Keratinocyte (primary cell): Measurements from ENCODE around the gene CRAMP1.

Source experiments
- CTCF ChIP-seq, 3 experiments: IDR thresholded peaks in 1 of 3; conservative IDR thresholded peaks in 1 of 3; optimal IDR thresholded peaks in 1 of 3; 2 replicates in 2 of 3; 3 replicates in 1 of 3; pipeline versions ENCODE3 to v1.5.1; 2011; ENCODE audit warnings: low read length in 3 of 3, mild to moderate bottlenecking in 3 of 3, moderate library complexity in 2 of 3, control low read depth in 1 of 3, inconsistent platforms in 1 of 3; ENCODE audit not compliant: insufficient read depth in 2 of 3; ENCODE audit errors: extremely low read depth in 1 of 3
- EZH2 ChIP-seq: IDR thresholded peaks from one replicate; pipeline ENCODE4 v1.6.1; 2012; ENCODE audit warnings: inconsistent platforms, mild to moderate bottlenecking, low read length, moderate library complexity

DNA sequence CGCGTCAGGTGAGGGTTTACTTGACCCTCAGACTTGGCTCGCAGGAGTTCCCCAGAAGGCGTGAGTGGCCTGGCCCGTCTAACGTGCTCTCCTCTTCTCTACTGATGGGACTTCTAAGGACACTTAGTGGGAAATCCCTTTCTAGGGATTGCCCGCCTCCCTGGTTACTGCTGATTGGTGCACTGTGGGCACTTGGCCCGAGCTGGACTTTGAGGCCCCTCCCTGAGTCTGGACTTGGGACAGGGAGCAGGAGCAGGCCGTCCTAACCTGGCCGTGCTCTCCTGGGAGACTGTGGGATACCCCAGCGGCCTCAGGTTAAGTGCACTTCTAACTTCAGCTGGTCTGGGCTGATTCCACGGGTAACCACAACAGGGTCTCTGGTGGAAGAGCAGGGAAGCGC, 15.0 kb upstream of the CRAMP1 start:
- TF ChIP-seq CTCF (optimal IDR thresholded peaks at IDR 0.05 in 1 of 3, IDR thresholded peaks at IDR 0.05 in 1 of 3, conservative IDR thresholded peaks at IDR 0.05 in 1 of 3; ENCODE audit: extremely low read depth in 1 of 3, insufficient read depth in 2 of 3, low read length in 3 of 3) (no peak), EZH2 (no peak)
